HPDE6-E6E7 (cell line): Measurements from ENCODE around the gene ISCA1.
"Not testable (repeated sequence)": the region's sequence is repeated elsewhere in the genome, so short reads cannot be mapped to it uniquely, and the experiment has no call there.

Source experiments
- DNase-seq: peaks from one replicate; pipeline ENCODE4 v3.0.0; 2011; ENCODE audit warnings: missing footprints; ENCODE audit errors: extremely low spot score

ISCA1 gene

DNA sequence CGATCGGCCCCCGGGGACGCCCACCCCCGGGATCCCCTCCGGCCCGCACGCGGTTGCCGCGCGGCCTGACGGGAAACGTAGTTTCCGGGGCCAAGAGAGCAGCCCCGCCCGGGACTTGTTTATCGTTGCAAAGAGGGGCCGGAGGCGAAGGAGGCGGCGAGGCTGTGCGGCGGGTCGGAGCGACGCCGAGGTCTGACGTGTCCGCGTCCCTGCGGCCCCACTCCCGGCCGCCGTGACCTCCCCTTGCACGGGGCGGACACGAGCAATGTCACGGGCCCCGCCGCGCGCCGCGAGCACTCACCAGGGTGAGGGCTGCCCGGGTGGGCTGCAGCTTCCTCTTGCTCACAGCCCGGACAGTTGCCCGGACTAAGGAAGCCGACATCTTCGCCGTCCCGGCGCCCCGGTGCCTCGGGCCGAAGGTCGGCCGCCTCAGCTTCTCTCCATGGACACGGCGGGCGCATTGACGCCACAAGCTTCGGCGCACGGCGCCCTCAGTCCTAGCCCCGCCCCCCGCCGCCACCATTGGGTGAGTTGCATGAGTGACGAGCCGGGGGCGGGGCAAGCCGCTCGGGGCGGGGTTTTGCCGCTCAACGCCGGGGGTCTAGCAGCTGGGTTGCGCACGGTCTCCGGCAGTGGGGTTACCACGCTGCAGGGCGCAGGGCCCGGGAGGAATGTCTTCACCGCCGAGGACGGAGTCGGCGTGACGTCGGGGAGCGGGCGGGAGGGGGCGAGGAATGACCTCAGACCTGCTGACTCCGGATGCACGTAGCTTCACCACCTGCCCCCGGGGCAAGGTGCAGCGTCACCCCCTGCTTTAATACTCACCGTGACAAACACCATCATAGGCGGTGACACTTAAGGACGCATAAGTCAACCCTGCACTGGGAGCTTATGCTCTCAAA is at the start of gene ISCA1:
Gene ISCA1 (minus strand): TSS at position 462 of the 902 bp plus-strand sequence. CDS start 80 bp downstream, at position 382.
- peak; percentile 72 for DNase-seq

DNA sequence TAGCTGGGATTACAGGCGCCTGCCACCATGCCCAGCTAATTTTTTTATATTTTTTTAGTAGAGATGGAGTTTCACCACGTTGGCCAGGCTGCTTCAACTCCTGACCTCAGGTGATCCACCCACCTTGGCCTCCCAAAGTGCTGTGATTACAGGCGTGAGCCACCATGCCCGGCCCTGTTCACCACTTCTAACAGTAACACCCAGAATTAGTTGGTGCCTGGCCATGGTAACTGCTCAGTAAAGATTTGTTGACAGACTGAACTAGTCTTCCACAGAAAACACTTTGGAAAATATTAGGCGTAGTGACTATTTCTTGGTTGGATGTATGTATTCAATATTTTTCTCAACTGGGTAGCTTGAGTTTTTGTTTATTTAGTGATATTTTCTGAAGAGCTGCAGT is 47.8 kb upstream of the ISCA1 start:
- DNase-seq, result no peak

DNA sequence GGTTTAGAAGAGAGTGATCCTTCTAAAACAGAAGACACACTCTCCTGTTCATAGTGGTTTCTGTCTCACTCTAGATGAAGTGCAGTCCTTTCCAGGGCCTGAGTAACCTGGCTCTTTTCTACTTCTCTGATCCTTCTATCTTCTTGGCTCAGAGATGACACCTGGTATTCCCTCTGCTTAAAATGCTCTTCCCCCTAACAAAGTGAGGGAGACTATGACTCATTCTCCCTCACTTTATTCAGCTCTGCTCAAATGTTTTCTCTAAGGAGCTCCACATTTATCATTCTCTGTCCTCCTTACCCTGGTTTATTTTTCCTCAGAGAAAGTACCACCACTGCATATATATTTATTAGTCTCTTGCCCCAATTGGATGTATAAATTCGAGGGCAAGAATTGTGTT is 47.3 kb upstream of the ISCA1 start:
- no peak for DNase-seq

DNA sequence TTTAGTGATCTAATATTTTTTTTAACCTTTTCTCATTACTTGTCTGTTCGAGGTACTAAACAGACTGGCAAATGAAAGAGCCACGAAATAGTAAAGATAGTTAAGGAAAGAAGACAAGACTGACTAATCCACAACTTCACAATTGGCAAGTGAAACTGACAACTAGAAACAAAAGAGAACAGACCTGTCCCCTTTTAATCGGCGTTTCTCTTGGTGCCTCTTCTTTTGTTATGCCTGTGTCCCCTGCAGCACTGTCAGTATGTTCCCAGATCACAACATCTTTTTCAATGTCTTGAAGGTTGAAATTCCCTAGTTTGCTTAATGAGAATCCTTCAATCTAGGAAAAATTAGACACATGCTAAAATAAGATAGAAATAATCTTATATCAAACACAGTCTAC is 45.8 kb upstream of the ISCA1 start:
- no peak for DNase-seq

DNA sequence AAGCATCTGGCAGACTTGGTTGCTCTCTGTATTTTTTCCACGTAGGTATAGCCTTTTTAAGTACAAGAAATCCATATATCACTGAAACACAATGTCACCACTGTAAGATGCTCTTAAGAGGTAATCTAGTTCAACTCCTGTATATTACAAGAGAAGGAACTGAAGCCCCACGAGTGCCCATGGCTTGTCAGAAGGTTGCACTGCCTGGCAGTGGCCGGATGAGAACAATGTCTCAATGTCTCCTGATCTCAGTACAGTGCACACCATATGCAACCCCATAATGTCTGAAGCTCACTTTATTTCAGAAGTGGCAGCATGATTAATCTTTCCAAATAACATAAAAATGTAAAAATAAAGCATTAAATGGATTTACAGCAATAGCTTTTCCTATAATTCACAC is 44.2 kb upstream of the ISCA1 start:
- DNase-seq, result no peak

DNA sequence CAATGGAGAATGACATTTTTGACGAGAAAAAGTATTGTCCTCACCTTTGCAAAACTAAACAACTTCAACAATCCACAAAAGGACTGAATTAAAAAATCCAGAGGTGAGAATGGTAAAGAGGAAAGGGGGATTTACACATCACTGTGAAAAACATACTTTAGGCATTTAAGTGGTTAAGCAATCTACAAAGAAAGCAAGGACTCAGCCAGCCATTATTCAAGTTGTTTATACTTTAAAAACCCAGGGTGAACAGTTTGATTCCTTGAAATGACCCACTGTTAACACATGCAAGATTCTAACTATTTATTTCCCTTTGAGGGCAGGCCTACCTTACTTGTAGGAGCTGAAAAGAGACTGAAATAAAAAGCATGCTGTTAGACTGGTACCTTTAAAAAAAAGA is 42.6 kb upstream of the ISCA1 start:
- DNase-seq, result no peak

DNA sequence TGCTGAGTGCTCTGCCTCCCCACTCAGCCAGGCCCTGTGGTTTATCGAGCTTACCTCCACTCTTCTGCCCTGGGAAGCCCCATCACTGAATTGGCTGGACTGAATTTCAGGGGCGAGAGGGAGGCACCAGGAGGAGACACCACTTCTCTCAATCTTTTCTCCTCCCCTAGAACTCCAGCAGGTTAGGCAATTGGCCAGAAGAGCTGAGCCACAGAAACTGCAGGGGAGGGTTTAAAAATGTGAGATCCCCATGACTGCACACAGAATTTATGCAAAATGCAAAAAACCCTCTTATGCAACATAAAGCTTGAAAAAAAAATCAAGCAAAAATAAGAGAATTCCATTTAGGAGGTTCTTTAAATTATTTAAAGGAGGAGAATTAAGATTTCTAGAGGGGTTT is 42.0 kb upstream of the ISCA1 start:
- DNase-seq, result no peak

DNA sequence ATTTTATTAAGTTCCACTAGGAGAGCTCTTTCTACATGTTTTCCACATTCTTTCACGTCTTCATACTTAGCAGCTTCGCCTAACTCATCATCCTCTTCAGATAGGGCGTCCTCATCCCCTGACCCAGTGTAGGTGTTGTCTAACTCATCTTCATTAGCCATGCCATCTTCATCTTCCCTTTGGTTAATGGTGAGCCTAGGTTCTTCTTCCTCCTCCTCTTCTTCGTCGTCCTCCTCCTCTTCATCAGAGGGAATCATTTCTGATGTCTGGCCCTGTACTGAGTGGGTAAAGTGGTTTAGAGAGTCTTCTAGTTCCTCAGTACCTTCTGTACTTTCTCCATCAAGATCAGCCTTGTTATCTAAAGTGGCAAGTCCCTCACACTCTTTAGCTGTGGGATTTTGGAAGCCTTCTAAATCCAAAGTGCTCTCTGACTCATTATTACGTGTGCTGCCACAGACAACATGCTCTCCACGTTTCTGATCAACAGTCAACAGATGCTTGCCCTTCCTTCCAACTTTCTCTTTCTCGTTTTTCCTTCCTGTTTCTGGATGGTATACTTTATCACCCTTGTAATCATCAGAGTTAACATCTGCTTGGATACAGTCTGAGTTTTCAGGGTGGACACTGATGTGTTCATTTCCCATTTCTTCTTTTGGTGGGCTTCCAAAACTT is 40.8 kb upstream of the ISCA1 start:
- DNase-seq, result peak; percentile 2

DNA sequence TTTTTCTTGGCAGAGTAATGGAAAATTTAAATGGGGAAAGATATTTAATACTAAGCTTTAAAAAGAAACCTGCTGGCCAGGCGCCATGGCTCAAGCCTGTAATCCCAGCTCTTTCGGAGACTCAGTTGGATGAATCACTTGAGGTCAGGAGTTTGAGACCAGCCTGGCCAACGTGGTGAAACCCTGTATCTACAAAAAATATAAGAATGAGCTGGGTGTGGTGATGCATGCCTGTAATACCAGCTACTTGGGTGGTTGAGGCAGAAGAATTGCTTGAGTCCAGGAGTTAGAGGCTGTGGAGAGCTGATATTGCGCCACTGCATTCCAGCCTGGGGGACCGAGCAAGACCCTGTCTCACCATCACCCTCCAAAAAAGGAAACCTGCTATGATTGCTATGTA is 39.0 kb upstream of the ISCA1 start:
- no peak for DNase-seq

DNA sequence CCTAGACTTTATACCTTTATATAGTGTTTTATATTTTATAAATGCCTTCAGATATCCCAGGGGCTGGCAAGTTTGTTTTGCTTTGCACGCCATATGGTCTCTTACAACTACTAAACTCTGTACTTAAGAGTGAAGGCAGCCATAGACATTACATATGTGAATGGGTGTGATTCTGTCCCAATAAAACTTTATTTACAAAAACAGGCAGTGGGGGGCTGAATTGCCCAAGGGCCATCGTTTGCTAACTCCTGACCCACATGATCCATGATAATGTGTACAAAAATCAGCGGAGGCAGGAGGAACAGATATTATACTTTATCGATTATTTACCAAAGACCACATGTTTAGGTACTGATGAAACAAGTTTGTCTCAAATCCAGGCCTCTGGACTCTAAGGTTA is 35.8 kb upstream of the ISCA1 start:
- no peak for DNase-seq

DNA sequence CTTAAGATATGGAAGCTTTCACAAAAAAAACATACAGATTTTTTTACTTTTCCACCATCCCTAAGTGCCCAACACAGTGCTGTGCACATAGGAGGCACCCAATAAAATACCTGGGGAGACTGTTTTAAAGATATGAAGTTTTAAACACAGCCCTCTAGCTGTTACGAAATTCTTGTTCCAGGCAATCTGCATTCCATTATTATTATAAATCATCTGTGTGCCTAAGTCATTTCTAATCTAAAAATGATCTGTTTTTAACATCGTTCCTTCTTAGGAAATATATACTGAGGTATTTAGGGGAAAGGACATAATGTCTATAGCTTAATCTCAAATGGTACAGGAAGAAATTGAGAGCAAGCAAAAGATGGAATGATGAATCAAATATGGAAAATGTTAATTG is 32.7 kb upstream of the ISCA1 start:
- DNase-seq, result no peak

DNA sequence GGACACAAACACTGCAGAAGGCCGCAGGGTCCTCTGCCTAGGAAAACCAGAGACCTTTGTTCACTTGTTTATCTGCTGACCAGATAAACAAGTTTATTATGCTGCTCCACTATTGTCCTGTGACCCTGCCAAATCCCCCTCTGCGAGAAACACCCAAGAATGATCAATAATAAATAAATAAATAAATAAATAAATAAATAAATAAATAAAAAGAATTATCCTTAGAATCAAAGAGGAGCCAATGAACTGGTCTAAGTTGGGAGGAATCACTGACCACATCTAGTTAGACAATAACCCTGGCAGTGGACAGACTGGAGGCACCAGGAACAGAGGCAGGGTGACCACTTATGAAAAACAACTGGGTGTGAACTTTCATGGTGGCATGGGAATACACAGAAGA is 30.6 kb upstream of the ISCA1 start:
- not testable (repeated sequence) for DNase-seq

DNA sequence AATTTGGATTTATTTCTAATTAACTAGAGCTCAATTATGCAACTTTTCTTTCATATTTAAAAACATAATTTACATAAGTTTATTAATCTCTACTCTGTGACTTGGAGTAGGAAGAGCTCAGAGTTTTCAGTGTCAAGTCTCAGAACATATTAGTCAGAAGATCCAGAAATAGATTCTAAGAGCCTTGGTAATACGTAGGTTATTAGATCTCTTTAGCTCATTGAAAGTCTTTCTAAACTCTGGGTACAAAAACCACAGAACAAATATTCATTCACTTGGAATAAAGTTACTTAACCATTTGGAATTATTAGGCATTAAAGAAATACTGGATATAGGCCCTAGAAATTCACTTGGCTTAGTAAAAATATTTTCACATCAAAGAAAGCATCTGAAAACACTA is 26.3 kb upstream of the ISCA1 start:
- no peak for DNase-seq

DNA sequence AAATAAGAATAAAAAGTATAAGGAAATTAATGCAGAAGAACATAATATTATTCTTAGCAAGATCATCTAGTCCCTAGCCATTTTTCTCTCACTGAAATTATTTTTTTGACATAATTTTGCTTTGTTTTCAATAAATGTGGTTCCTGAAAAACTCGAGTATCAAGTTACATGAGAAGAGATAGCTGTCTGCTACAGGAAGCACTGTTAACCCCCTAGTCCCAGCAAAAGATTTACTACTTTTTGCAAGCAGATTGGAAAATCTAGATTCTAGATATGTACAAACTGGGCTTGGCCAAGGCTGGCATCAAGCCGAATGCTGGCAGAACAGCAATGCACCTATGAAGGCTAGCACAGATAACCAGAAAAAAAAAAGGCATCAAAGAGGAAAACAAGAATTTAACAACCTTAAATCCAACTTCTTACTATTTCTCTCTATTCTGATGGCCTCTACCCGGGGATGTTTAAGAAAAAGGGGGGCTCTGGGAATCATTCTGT is 21.9 kb upstream of the ISCA1 start:
- no peak for DNase-seq

DNA sequence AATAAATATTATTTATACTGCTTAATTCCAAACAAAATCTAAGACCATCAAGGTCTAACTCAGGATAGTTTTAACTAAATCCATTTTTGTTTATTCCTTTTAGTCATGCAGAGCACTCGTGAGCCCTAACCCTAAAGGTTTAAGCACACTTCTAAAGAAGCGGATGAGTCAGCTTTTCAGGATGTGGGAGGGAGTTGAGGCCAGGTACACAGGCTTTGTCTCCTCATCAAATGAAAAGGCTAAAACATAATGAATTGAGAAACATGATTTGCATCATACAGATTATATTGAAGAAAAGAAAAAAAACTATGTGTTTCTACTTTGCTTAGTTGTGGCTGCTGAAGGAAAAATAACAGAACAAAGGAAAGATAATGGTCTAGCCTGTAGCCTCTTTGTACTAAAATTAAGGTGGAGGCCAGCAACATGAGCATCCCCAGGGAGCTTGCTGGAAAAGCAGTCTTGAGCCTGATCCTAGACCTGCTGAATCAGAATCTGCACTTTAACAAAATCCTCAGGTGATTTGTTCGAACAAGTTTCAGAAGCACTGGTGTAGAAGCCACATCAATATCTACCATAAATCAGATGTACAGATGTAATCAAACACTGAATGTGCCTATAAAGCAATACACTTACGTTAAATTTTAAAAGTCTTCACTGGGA is 21.1 kb upstream of the ISCA1 start:
- peak; percentile 28 for DNase-seq

DNA sequence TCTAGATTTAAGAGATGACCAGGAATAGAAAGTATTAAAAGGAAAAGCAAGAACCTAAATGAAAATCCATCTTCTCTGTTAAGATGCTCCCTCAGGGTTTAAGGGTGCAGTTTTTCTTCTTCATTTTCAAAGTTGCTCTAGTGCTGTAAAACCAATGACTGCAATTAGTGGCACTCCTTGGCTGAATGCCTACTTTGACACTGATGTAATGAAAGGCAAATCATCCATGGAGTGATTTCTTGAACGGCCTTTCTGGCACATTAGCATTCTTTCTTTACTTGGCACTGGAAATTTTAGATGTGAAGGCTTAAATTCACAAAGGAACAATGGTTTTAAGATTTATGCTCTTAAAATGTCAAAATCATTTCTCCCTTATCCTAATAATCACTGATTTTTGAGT is 19.3 kb upstream of the ISCA1 start:
- no peak for DNase-seq

DNA sequence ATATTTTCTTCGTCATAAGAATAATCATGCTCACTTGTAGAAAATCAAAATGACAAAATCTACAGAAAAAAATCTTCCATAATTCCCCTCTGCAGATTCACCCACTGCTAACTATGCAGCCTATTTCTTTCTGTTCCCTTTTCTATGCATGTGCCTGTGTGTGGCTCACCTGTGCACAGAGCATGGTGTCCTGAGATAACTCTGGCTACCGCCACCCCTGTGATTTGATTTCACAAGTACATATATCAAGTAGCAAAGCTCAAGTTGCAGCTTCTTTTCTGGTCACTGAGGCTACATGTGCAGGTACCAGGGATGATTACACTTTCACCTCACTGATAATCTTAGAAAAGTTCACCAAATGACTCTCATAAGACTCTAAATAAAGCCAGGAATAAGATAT is 18.4 kb upstream of the ISCA1 start:
- DNase-seq, result no peak

DNA sequence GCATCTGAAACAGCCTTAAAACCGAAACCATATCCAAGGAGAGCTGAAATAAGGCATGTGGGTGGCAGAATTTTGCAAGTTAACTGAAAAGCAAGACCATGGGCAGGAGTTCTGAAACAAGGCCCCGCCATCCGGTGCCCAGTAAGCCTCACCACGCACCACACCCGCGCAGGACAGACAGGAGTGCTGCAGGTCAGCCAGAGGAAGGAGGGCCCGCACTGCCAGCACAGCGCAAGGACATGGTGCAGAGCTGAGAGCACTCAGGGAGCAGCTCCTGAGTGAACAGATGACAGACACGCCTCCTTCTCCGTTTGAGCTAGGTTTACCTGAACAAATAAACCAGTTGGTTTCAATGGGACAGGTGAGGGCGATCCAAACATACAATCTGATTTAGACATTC is 16.5 kb upstream of the ISCA1 start:
- DNase-seq, result no peak

DNA sequence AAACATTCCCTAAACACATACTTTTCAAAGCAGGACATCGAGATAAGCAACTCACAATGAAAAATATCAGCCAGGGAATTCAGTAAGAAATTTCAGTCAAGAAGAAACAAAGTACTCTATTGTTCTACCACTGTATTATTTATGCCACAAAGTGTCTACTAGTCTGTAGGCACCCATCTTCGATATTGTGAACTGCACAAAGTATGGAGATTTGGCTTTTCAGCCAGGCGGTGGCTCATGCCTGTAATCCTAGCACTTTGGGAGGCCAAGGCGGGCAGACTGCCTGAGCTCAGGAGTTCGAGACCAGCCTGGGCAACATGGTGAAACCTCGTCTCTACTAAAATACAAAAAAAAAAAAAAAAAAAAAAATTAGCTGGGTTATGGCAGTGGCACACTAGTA is 8.0 kb upstream of the ISCA1 start:
- DNase-seq, result not testable (repeated sequence)

DNA sequence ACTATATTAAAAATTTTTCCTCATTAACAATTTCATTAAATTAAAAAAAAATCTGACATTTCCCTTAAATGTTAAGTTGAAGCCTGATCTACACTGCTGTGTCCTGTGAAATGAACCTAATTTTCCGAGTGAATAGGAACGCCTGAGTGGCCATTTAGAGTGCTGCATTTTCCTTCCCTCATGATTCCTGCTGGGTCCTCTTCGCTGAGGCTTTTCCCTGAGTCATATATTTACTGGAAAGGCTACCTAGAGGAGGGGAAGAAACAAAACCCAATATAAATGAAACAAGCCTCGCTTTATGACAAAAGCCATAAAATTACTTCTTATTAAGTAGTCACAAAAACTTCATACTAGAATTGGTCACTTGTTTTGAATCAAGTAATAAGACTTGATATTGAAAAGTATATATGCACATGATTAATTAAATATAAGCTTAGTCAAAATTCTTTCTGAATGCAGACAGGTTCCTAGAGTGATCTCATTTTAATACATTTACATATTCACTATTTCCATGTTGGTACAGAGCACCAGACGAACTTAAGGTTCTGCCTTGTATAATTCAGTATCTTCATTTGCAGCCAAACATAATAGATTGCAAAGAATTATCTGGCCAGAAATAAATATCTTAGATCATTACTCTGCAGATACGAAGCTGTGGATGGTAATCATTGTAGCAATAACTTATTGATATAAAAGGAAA is 6.3 kb upstream of the ISCA1 start:
- no peak for DNase-seq

DNA sequence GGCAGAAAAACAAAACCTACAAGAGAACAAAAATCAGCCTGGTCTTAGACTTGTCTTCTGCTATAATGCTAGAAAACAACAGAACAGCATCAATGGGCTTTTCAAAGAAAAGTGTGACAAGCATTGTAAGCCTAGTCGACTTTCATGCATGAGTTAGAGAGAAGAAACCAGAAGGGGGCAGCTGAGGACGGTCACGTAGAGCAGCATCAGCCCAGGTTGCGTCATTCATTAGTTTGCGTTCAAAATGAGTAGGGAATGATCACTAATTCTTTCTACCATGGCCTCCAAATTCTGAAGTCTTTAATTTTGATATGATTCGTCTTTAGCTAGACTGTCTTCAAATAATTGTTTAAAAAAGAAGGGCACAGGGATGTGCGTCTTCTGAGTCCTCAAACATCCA is 4.7 kb upstream of the ISCA1 start:
- no peak for DNase-seq

DNA sequence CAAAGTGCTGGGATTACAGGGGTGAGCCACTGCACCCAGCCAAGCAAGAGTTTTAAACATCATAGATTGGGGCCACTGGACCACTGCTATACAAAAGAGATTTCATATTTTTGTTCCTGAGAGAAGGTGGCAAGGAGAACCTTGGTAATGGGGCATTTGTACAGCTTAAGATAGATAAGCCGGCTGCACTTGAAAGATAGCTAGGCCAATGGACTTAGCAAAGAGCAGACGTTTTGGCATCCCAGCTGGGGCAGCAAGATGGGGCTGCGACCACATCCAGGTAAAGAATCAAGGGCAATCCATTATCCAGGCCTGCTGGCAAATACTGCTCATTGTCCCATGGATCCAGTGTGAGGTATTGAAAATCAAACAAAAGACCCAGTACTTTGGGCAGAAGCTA is 3.9 kb upstream of the ISCA1 start:
- DNase-seq, result no peak
